LNCAP (cell line): Measurements from ENCODE around the gene ADARB2.

ENCODE experiments used
- CTCF ChIP-seq: fragments of 450-650 bp; IDR thresholded peaks from 2 replicates; pipeline ENCODE4 v1.5.1; 2017; ENCODE audit warnings: mild to moderate bottlenecking

The ADARB2 gene

GRCh38 chr10:1766049-1766448 lies 28.7 kb upstream of the ADARB2 start:
- no peak for TF ChIP-seq CTCF

GRCh38 chr10:1762076-1762475 lies 24.8 kb upstream of the ADARB2 start:
- no peak for TF ChIP-seq CTCF

GRCh38 chr10:1754506-1755153 lies 17.3 kb upstream of the ADARB2 start:
- no peak for TF ChIP-seq CTCF

- TF ChIP-seq CTCF: no peak
Observed at GRCh38 chr10:1752153-1752552, 14.8 kb upstream of the ADARB2 start.

- TF ChIP-seq CTCF: no peak
Observed at GRCh38 chr10:1747590-1748157, 10.3 kb upstream of the ADARB2 start.

GRCh38 chr10:1746796-1747195 lies 9.5 kb upstream of the ADARB2 start:
- no peak for TF ChIP-seq CTCF

GRCh38 chr10:1745780-1746456 lies 8.6 kb upstream of the ADARB2 start:
- TF ChIP-seq CTCF: no peak
